ENCODE data around the gene UBE2D1.
A peak's percentile ranks its signal among the peaks of the same experiment; 100 is the strongest.

UBE2D1 gene
- 2.0 to 31.2 (median 21.2) reads per million in 9 experiments for total RNA-seq

GRCh38 chr10:58334817-58335305 is at the start of gene UBE2D1:
Gene UBE2D1 (plus strand): TSS chr10:58335006. CDS start chr10:58335202, 196 bp downstream.
- ATAC-seq (replicated peaks) (peak; percentile 97), DNase-seq (peak; percentile 67 to 69 (median 68))

GRCh38 chr10:58291538-58292174 is 43.1 kb upstream of the UBE2D1 start:
- Mint-ChIP-seq H3K4me1 (ENCODE audit: low read depth in 2 of 2) (peaks cover 0 to 2% of the 10 kb centered on the region in 2 donors), H3K27ac (no peak overlapping the region), H3K4me3 (no peak overlapping the region)

More at GRCh38 chr10:58334817-58335305, at the start of gene UBE2D1:
- Mint-ChIP-seq H3K27ac (peak within 1 kb of the TSS; percentile 84 to 91), H3K9me3 (no peaks in the 10 kb centered on the region), H3K27me3 (peaks cover 0 to 6% of the 10 kb centered on the region in 2 donors), H3K4me3 (peak within 1 kb of the TSS; percentile 89), H3K4me1 (ENCODE audit: low read depth in 2 of 2) (peaks cover 23 to 24% of the 10 kb centered on the region in 2 donors), H3K36me3 (ENCODE audit: insufficient read depth) (no peaks in the 10 kb centered on the region)

GRCh38 chr10:58293989-58294388 is 40.8 kb upstream of the UBE2D1 start:
- Mint-ChIP-seq H3K9me3 (no peaks in the 10 kb centered on the region), H3K27me3 (no peaks in the 10 kb centered on the region), H3K27ac (no peak overlapping the region), H3K4me1 (ENCODE audit: low read depth in 2 of 2) (peaks cover 0 to 2% of the 10 kb centered on the region in 2 donors), H3K4me3 (no peak overlapping the region), H3K36me3 (ENCODE audit: insufficient read depth) (no peaks in the 10 kb centered on the region)
- no peak for ATAC-seq (replicated peaks)
- DNase-seq: no peak

More at GRCh38 chr10:58291538-58292174, 43.1 kb upstream of the UBE2D1 start:
- no peaks in the 10 kb centered on the region for H3K9me3 Mint-ChIP-seq
- DNase-seq: peak; percentile 20 to 25 (median 25)
- no peaks in the 10 kb centered on the region for H3K36me3 Mint-ChIP-seq (ENCODE audit: insufficient read depth)
- H3K27me3 Mint-ChIP-seq: no peaks in the 10 kb centered on the region
- peak; percentile 74 for ATAC-seq (replicated peaks)

GRCh38 chr10:58299580-58299979 is 35.2 kb upstream of the UBE2D1 start:
- Mint-ChIP-seq H3K27ac (no peak overlapping the region), H3K4me1 (ENCODE audit: low read depth in 2 of 2) (no peaks in the 10 kb centered on the region), H3K27me3 (peaks cover 0 to 24% of the 10 kb centered on the region in 2 donors), H3K4me3 (no peak overlapping the region), H3K9me3 (no peaks in the 10 kb centered on the region), H3K36me3 (ENCODE audit: insufficient read depth) (no peaks in the 10 kb centered on the region)
- DNase-seq: peak; percentile 46 to 51 (median 47)
- ATAC-seq (replicated peaks): peak; percentile 85

GRCh38 chr10:58300676-58301075 is 34.1 kb upstream of the UBE2D1 start:
- no peak for ATAC-seq (replicated peaks)
- H3K36me3 Mint-ChIP-seq (ENCODE audit: insufficient read depth): no peaks in the 10 kb centered on the region
- H3K4me3 Mint-ChIP-seq: no peak overlapping the region
- no peak overlapping the region for H3K27ac Mint-ChIP-seq
- no peaks in the 10 kb centered on the region for H3K9me3 Mint-ChIP-seq
- peaks cover under 1 to 25% of the 10 kb centered on the region in 2 donors for H3K27me3 Mint-ChIP-seq
- no peak for DNase-seq
- H3K4me1 Mint-ChIP-seq (ENCODE audit: low read depth in 2 of 2): no peaks in the 10 kb centered on the region

- Mint-ChIP-seq H3K9me3 (no peaks in the 10 kb centered on the region), H3K4me1 (ENCODE audit: low read depth in 2 of 2) (no peaks in the 10 kb centered on the region), H3K4me3 (no peak overlapping the region), H3K27me3 (peaks cover 7 to 41% of the 10 kb centered on the region in 2 donors), H3K36me3 (ENCODE audit: insufficient read depth) (no peaks in the 10 kb centered on the region), H3K27ac (no peak overlapping the region)
- ATAC-seq (replicated peaks): no peak
- no peak for DNase-seq
These were observed 32.6 kb upstream of the UBE2D1 start for GRCh38 chr10:58302254-58302653.

GRCh38 chr10:58304099-58304633 is 30.6 kb upstream of the UBE2D1 start:
- ATAC-seq (replicated peaks) (no peak), DNase-seq (no peak)
- H3K36me3 Mint-ChIP-seq (ENCODE audit: insufficient read depth): no peaks in the 10 kb centered on the region
- no peaks in the 10 kb centered on the region for H3K9me3 Mint-ChIP-seq
- no peaks in the 10 kb centered on the region for H3K4me1 Mint-ChIP-seq (ENCODE audit: low read depth in 2 of 2)
- no peak overlapping the region for H3K27ac Mint-ChIP-seq
- H3K4me3 Mint-ChIP-seq: no peak overlapping the region
- peaks cover 16 to 56% of the 10 kb centered on the region in 2 donors for H3K27me3 Mint-ChIP-seq

- no peaks in the 10 kb centered on the region for H3K4me1 Mint-ChIP-seq (ENCODE audit: low read depth in 2 of 2)
- no peaks in the 10 kb centered on the region for H3K9me3 Mint-ChIP-seq
- H3K36me3 Mint-ChIP-seq (ENCODE audit: insufficient read depth): no peaks in the 10 kb centered on the region
These were observed 29.0 kb upstream of the UBE2D1 start for GRCh38 chr10:58305821-58306220.

GRCh38 chr10:58307676-58308075 is 27.1 kb upstream of the UBE2D1 start:
- Mint-ChIP-seq H3K27me3 (peaks cover 26 to 52% of the 10 kb centered on the region in 2 donors), H3K4me3 (no peak overlapping the region), H3K9me3 (no peaks in the 10 kb centered on the region), H3K27ac (no peak overlapping the region), H3K36me3 (ENCODE audit: insufficient read depth) (no peaks in the 10 kb centered on the region), H3K4me1 (ENCODE audit: low read depth in 2 of 2) (no peaks in the 10 kb centered on the region)
- no peak for DNase-seq
- no peak for ATAC-seq (replicated peaks)

More at GRCh38 chr10:58305821-58306220, 29.0 kb upstream of the UBE2D1 start:
- ATAC-seq (replicated peaks) (no peak), DNase-seq (no peak)
- peaks cover 26 to 60% of the 10 kb centered on the region in 2 donors for H3K27me3 Mint-ChIP-seq
- H3K27ac Mint-ChIP-seq: no peak overlapping the region
- H3K4me3 Mint-ChIP-seq: no peak overlapping the region

- Mint-ChIP-seq H3K36me3 (ENCODE audit: insufficient read depth) (no peaks in the 10 kb centered on the region), H3K4me3 (no peak overlapping the region), H3K27ac (no peak overlapping the region), H3K27me3 (peaks cover 21 to 31% of the 10 kb centered on the region in 2 donors), H3K9me3 (no peaks in the 10 kb centered on the region), H3K4me1 (ENCODE audit: low read depth in 2 of 2) (no peaks in the 10 kb centered on the region)
- DNase-seq (no peak), ATAC-seq (replicated peaks) (no peak)
These were observed 23.8 kb upstream of the UBE2D1 start for GRCh38 chr10:58311026-58311425.

- Mint-ChIP-seq H3K27ac (no peak overlapping the region), H3K27me3 (no peaks in the 10 kb centered on the region), H3K9me3 (no peaks in the 10 kb centered on the region), H3K4me3 (no peak overlapping the region), H3K36me3 (ENCODE audit: insufficient read depth) (no peaks in the 10 kb centered on the region), H3K4me1 (ENCODE audit: low read depth in 2 of 2) (no peaks in the 10 kb centered on the region)
- DNase-seq: no peak
- no peak for ATAC-seq (replicated peaks)
These were observed 17.9 kb upstream of the UBE2D1 start for GRCh38 chr10:58316874-58317273.

GRCh38 chr10:58318346-58318745 is 16.5 kb upstream of the UBE2D1 start:
- Mint-ChIP-seq H3K4me1 (ENCODE audit: low read depth in 2 of 2) (peaks cover 6 to 11% of the 10 kb centered on the region in 2 donors), H3K27ac (no peak overlapping the region), H3K27me3 (no peaks in the 10 kb centered on the region), H3K9me3 (no peaks in the 10 kb centered on the region), H3K4me3 (no peak overlapping the region), H3K36me3 (ENCODE audit: insufficient read depth) (no peaks in the 10 kb centered on the region)
- DNase-seq (no peak), ATAC-seq (replicated peaks) (no peak)

GRCh38 chr10:58319599-58319998 is 15.2 kb upstream of the UBE2D1 start:
- Mint-ChIP-seq H3K36me3 (ENCODE audit: insufficient read depth) (no peaks in the 10 kb centered on the region), H3K4me1 (ENCODE audit: low read depth in 2 of 2) (peaks cover 6 to 11% of the 10 kb centered on the region in 2 donors), H3K9me3 (no peaks in the 10 kb centered on the region), H3K27me3 (no peaks in the 10 kb centered on the region), H3K27ac (peak overlapping the region in 1 of 2 donors; percentile 9), H3K4me3 (no peak overlapping the region)
- ATAC-seq (replicated peaks): no peak
- no peak for DNase-seq

Data from effector memory CD8-positive, alpha-beta T cell (primary cell).